K562 (cell line): ENCODE measurements around the gene HINT3. TPM values are rescaled to one million over a fixed set of nuclear protein-coding genes. Genes with fewer than 3 reads are reported as not detected.

Experiments
- CC2D1A ChIP-seq: fragments of 450-650 bp; IDR thresholded peaks from 2 replicates; pipeline ENCODE4 v1.6.1; 2017; ENCODE audit warnings: mild to moderate bottlenecking
- EP300 ChIP-seq: IDR thresholded peaks from 2 replicates; pipeline ENCODE4 v1.6.1; 2012; ENCODE audit warnings: low read length, improper control_type of control experiment
- ETS2 ChIP-seq: IDR thresholded peaks from 2 replicates; pipeline ENCODE4 v1.6.1; 2016; ENCODE audit warnings: borderline replicate concordance, missing genetic modification characterization, mild to moderate bottlenecking, moderate library complexity, missing compliant biosample characterization; ENCODE audit not compliant: poor library complexity, severe bottlenecking
- ETV5 ChIP-seq: sonication (generic); formaldehyde crosslinking; IDR thresholded peaks from 2 replicates; pipeline ENCODE4 v1.4.0; 2020; ENCODE audit warnings: low read depth, mild to moderate bottlenecking, missing genetic modification reagents
- GTF2E2 ChIP-seq: fragments of 200-800 bp; sonication (Bioruptor generic); IDR thresholded peaks from 2 replicates; pipeline ENCODE4 v1.6.1; 2016; ENCODE audit warnings: missing genetic modification characterization, missing compliant biosample characterization
- HMG20B ChIP-seq: fragments of 250-450 bp; sonication (Bioruptor Pico); IDR thresholded peaks from 2 replicates; pipeline ENCODE4 v1.5.0; 2021; ENCODE audit warnings: mild to moderate bottlenecking
- OTX1 ChIP-seq: fragments of 450-650 bp; formaldehyde crosslinking; IDR thresholded peaks from 2 replicates; pipeline ENCODE4 v1.4.0; 2022; ENCODE audit warnings: mild to moderate bottlenecking
- POLR2AphosphoS2 ChIP-seq: IDR thresholded peaks from 2 replicates; pipeline ENCODE4 v1.6.1; 2012; ENCODE audit warnings: low read length, improper control_type of control experiment
- ZKSCAN8 ChIP-seq: fragments of 200-800 bp; sonication (Bioruptor generic); IDR thresholded peaks from 2 replicates; pipeline ENCODE4 v1.6.1; 2016; ENCODE audit warnings: missing genetic modification characterization, missing compliant biosample characterization
- ZNF41 ChIP-seq: fragments of 250-450 bp; sonication (Bioruptor Pico); conservative IDR thresholded peaks from 2 replicates; pipeline ENCODE4 v1.4.0; 2020; ENCODE audit warnings: mild to moderate bottlenecking
- ZNF75A ChIP-seq: fragments of 450-650 bp; formaldehyde crosslinking; IDR thresholded peaks from 2 replicates; pipeline ENCODE4 v1.4.0; 2020; ENCODE audit warnings: mild to moderate bottlenecking
- polyA plus RNA-seq, 8 experiments: library from polyadenylated mRNA; depleted of rRNA in 4 of 8; stranded (reverse) in 5 of 8; unstranded in 3 of 8; fragments of >200 nt; fragmentation: Nextera tagmentation in 2 of 8; fragmentation: Illumina TruSeq in 1 of 8; extraction: Ambion mirVana in 2 of 8; extraction: Trizol in 1 of 8; gene quantifications; 2 replicates each; pipeline versions ENCODE4 v1.2.1 to v1.2.3, GENCODE V29; 2011 to 2014; ENCODE audit warnings: inconsistent platforms in 1 of 8, missing spikeins in 1 of 8
- total RNA-seq, 7 experiments: library from RNA; depleted of rRNA in 6 of 7; stranded (reverse); fragments of >200 nt in 6 of 7; fragmentation: Illumina TruSeq in 2 of 7; extraction: Trizol in 2 of 7; gene quantifications; 2 replicates each; pipeline versions ENCODE4 v1.2.1 to v1.2.3, GENCODE V29; 2011 to 2021; ENCODE audit warnings: low replicate concordance in 1 of 7
- TF ChIP-seq, protein P1 (sequence below): fragments of 450-650 bp; IDR thresholded peaks from 2 replicates; pipeline ENCODE4 v1.6.1; 2017; ENCODE audit warnings: antibody characterized with exemption
- TF ChIP-seq, protein P2 (sequence below): sonication (generic); formaldehyde crosslinking; IDR thresholded peaks from 2 replicates; pipeline ENCODE4 v1.9.0; 2022; ENCODE audit warnings: mild to moderate bottlenecking, missing genetic modification reagents
- TF ChIP-seq, protein P3 (sequence below): fragments of 450-650 bp; formaldehyde crosslinking; IDR thresholded peaks from 2 replicates; pipeline ENCODE4 v1.4.0; 2020; ENCODE audit warnings: mild to moderate bottlenecking, moderate library complexity
- TF ChIP-seq, protein P4 (sequence below), 2 experiments: IDR thresholded peaks in 1 of 2; conservative IDR thresholded peaks in 1 of 2; 2 replicates each; pipeline ENCODE4 v1.6.1; 2016; ENCODE audit warnings: low read depth in 2 of 2, mild to moderate bottlenecking in 1 of 2, missing compliant biosample characterization in 1 of 2, missing genetic modification characterization in 1 of 2, moderate library complexity in 1 of 2
- TF ChIP-seq, protein P5 (sequence below): fragments of 250-450 bp; sonication (Bioruptor Pico); IDR thresholded peaks from 2 replicates; pipeline ENCODE4 v1.5.0; 2021
- TF ChIP-seq, protein P6 (sequence below): fragments of 450-650 bp; IDR thresholded peaks from 2 replicates; pipeline ENCODE4 v1.6.1; 2018; ENCODE audit warnings: mild to moderate bottlenecking, low read depth; ENCODE audit not compliant: partially characterized antibody
- TF ChIP-seq, protein P7 (sequence below): fragments of 450-650 bp; formaldehyde crosslinking; IDR thresholded peaks from 2 replicates; pipeline ENCODE4 v1.4.0; 2022; ENCODE audit warnings: missing genetic modification characterization

HINT3 gene
- total and polyA plus RNA-seq, 9 of the 15 experiments (the other 6 are each of a cell fraction or from before 2014, with no cell fraction given) = 1.4 to 16.6 (median 10.8) TPM

DNA sequence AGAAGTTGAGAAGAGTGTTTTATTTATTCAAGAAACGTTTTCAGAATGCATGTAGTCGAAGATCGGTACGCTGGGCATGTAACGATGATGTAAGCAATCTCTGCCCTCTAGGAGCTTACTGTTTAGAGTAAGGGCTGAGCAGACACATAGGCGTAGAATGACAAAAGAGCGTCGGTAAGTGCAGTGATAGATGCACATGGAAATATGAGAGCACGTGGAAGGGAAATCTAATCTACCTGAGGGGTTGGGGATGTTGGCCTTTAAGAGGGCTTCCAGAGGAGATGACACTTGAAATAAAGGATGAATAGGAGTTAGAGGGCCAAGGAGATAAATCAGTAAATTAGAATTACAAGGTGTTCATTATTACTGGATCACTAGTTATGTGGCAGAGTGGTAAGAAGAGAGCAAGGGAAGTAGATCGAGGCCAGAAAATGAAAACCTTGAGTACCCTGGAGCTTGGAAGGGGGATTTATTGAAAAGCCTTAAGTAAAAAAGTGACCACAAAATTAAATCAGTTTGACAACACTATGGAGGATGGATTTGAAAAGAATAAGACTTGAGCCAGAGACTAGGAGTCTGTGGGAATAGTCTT is 30.6 kb downstream of the HINT3 start (continued):
- TF ChIP-seq, protein P1, sequence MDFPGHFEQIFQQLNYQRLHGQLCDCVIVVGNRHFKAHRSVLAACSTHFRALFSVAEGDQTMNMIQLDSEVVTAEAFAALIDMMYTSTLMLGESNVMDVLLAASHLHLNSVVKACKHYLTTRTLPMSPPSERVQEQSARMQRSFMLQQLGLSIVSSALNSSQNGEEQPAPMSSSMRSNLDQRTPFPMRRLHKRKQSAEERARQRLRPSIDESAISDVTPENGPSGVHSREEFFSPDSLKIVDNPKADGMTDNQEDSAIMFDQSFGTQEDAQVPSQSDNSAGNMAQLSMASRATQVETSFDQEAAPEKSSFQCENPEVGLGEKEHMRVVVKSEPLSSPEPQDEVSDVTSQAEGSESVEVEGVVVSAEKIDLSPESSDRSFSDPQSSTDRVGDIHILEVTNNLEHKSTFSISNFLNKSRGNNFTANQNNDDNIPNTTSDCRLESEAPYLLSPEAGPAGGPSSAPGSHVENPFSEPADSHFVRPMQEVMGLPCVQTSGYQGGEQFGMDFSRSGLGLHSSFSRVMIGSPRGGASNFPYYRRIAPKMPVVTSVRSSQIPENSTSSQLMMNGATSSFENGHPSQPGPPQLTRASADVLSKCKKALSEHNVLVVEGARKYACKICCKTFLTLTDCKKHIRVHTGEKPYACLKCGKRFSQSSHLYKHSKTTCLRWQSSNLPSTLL = no peak
- TF ChIP-seq ZNF41 (CRISPR knock-in tag) = no peak
- TF ChIP-seq, protein P2, sequence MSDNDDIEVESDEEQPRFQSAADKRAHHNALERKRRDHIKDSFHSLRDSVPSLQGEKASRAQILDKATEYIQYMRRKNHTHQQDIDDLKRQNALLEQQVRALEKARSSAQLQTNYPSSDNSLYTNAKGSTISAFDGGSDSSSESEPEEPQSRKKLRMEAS (CRISPR knock-in tag) = no peak
- TF ChIP-seq OTX1 (CRISPR knock-in tag) = no peak
- TF ChIP-seq HMG20B (CRISPR knock-in tag) = no peak
- TF ChIP-seq, protein P3, sequence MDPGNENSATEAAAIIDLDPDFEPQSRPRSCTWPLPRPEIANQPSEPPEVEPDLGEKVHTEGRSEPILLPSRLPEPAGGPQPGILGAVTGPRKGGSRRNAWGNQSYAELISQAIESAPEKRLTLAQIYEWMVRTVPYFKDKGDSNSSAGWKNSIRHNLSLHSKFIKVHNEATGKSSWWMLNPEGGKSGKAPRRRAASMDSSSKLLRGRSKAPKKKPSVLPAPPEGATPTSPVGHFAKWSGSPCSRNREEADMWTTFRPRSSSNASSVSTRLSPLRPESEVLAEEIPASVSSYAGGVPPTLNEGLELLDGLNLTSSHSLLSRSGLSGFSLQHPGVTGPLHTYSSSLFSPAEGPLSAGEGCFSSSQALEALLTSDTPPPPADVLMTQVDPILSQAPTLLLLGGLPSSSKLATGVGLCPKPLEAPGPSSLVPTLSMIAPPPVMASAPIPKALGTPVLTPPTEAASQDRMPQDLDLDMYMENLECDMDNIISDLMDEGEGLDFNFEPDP (CRISPR knock-in tag) = no peak
- TF ChIP-seq ZNF75A (CRISPR knock-in tag) = no peak
- no peak for TF ChIP-seq CC2D1A
- TF ChIP-seq, protein P4, sequence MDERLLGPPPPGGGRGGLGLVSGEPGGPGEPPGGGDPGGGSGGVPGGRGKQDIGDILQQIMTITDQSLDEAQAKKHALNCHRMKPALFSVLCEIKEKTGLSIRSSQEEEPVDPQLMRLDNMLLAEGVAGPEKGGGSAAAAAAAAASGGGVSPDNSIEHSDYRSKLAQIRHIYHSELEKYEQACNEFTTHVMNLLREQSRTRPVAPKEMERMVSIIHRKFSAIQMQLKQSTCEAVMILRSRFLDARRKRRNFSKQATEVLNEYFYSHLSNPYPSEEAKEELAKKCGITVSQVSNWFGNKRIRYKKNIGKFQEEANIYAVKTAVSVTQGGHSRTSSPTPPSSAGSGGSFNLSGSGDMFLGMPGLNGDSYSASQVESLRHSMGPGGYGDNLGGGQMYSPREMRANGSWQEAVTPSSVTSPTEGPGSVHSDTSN (CRISPR knock-in tag; IDR thresholded peaks at IDR 0.05; ENCODE audit: low read depth) = no peak
- TF ChIP-seq, protein P4 (tag; conservative IDR thresholded peaks at IDR 0.05; ENCODE audit: low read depth) = no peak
- TF ChIP-seq POLR2AphosphoS2 = no peak
- no peak for TF ChIP-seq ZKSCAN8
- TF ChIP-seq, protein P5, sequence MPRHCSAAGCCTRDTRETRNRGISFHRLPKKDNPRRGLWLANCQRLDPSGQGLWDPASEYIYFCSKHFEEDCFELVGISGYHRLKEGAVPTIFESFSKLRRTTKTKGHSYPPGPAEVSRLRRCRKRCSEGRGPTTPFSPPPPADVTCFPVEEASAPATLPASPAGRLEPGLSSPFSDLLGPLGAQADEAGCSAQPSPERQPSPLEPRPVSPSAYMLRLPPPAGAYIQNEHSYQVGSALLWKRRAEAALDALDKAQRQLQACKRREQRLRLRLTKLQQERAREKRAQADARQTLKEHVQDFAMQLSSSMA = no peak
- TF ChIP-seq GTF2E2 = no peak
- no peak for TF ChIP-seq ETS2 (tag)
- TF ChIP-seq EP300 = no peak
- TF ChIP-seq, protein P6, sequence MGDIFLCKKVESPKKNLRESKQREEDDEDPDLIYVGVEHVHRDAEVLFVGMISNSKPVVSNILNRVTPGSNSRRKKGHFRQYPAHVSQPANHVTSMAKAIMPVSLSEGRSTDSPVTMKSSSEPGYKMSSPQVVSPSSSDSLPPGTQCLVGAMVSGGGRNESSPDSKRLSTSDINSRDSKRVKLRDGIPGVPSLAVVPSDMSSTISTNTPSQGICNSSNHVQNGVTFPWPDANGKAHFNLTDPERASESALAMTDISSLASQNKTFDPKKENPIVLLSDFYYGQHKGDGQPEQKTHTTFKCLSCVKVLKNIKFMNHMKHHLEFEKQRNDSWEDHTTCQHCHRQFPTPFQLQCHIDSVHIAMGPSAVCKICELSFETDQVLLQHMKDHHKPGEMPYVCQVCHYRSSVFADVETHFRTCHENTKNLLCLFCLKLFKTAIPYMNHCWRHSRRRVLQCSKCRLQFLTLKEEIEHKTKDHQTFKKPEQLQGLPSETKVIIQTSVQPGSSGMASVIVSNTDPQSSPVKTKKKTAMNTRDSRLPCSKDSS = no peak
- TF ChIP-seq ETV5 (CRISPR knock-in tag) = no peak
- TF ChIP-seq, protein P7, sequence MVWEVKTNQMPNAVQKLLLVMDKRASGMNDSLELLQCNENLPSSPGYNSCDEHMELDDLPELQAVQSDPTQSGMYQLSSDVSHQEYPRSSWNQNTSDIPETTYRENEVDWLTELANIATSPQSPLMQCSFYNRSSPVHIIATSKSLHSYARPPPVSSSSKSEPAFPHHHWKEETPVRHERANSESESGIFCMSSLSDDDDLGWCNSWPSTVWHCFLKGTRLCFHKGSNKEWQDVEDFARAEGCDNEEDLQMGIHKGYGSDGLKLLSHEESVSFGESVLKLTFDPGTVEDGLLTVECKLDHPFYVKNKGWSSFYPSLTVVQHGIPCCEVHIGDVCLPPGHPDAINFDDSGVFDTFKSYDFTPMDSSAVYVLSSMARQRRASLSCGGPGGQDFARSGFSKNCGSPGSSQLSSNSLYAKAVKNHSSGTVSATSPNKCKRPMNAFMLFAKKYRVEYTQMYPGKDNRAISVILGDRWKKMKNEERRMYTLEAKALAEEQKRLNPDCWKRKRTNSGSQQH = no peak
